Measurements from ENCODE around the gene OSBPL3. TPM values are rescaled to one million over a fixed set of nuclear protein-coding genes. Genes with fewer than 3 reads are reported as not detected.

The OSBPL3 gene
- total RNA-seq, 4 donors from 2014 or later, result 1.2 to 9.0 (median 3.5) TPM

DNA sequence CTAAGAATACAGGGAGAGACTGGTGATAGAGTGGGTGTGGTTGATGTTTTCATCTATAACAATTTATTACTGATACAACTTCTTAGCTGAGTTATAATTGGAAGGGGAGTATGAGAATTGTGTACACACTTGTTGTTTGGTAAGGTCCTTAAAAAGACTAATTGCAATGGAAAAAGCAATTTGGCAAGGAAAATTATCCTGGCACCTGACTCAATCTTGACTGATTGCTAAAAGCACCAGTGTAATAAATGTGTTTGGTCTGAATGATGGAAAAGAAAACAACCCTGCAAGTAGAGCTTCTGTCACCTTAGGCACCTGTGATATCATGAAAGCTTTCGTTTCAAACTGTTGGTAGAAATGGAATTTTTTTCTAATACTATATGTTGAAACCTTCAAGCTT lies 216.0 kb downstream of the OSBPL3 start:
- H3K4me1 ChIP-seq, result no peaks in the 10 kb centered on the region
- intact Hi-C loops (cut with DNase I; ENCODE audit: low total_unique reads), result no loop called here
- DNase-seq, result no peak

DNA sequence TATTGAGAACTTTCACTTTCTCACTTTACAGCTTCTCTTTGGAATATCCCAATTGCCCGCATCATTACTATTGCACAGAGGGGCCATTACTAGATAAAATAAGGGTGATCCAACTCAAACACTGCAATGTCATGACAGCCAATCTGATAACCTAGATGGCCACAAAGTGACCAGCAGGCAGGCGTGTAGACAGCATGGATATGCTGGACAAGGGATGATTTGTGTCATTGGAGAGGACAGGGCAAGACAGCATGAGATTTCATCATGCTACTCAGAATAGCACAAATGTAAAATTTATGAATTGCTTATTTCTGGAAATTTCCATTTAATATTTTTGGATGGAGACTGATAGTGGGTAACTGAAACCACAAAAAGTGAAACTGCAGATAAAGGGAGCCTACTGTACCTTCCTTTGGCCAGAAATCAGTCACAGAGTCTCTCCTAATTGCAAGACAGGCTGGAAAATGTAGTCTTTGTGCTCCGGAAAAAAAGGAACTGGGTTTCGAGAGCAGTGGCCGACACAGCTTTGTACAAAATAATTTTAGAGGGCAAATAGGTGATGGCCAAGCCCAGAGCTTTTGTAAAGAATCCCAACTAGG lies 216.6 kb downstream of the OSBPL3 start:
- H3K4me3 ChIP-seq, result no peak overlapping the region
- no peak overlapping the region for H3K27ac ChIP-seq
- H3K36me3 ChIP-seq, result no peaks in the 10 kb centered on the region
- no peak for DNase-seq
- intact Hi-C loops (cut with DNase I; ENCODE audit: low total_unique reads), result no loop called here
- H3K9me3 ChIP-seq, result no peaks in the 10 kb centered on the region
- no peaks in the 10 kb centered on the region for H3K4me1 ChIP-seq
- no peaks in the 10 kb centered on the region for H3K27me3 ChIP-seq
- TF ChIP-seq CTCF (IDR thresholded peaks at IDR 0.05), result no peak
- no peak for TF ChIP-seq POLR2A (IDR thresholded peaks at IDR 0.05)

More for the DNA sequence above, 216.0 kb downstream of the OSBPL3 start:
- Histone ChIP-seq H3K4me3 (no peak overlapping the region), H3K27me3 (no peaks in the 10 kb centered on the region), H3K36me3 (no peaks in the 10 kb centered on the region), H3K9me3 (no peaks in the 10 kb centered on the region), H3K27ac (no peak overlapping the region)
- no peak for TF ChIP-seq POLR2A (IDR thresholded peaks at IDR 0.05)
- TF ChIP-seq CTCF (IDR thresholded peaks at IDR 0.05), result no peak

DNA sequence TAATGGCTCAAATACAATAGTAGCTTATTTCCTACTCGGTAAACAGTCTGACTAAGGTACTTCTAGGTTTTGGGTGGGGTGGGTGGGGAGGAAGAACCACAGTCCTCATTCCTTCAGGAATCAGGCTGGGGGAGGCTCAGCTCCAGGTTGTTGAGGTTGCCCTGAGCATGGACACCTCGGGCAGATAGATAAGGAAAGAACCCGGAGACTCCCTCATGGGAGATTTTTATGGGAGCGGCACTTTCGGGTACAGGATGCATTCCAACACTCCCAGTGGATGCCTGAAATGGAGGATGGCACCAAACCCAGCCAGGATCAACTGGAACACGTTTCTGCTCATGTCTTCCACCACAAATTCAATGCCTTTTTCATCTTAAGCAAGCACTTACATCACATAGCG lies 217.2 kb downstream of the OSBPL3 start:
- no peaks in the 10 kb centered on the region for H3K9me3 ChIP-seq
- intact Hi-C loops (cut with DNase I; ENCODE audit: low total_unique reads), result no loop called here
- H3K4me1 ChIP-seq, result no peaks in the 10 kb centered on the region
- H3K4me3 ChIP-seq, result no peak overlapping the region
- no peak overlapping the region for H3K27ac ChIP-seq
- no peaks in the 10 kb centered on the region for H3K36me3 ChIP-seq
- no peak for DNase-seq
- H3K27me3 ChIP-seq, result no peaks in the 10 kb centered on the region
- TF ChIP-seq POLR2A (IDR thresholded peaks at IDR 0.05), result no peak
- no peak for TF ChIP-seq CTCF (IDR thresholded peaks at IDR 0.05)

- H3K27ac ChIP-seq, result no peak overlapping the region
- H3K4me1 ChIP-seq, result no peaks in the 10 kb centered on the region
- no peak overlapping the region for H3K4me3 ChIP-seq
- no peak for DNase-seq
- no peaks in the 10 kb centered on the region for H3K27me3 ChIP-seq
- TF ChIP-seq CTCF (IDR thresholded peaks at IDR 0.05) (no peak), POLR2A (IDR thresholded peaks at IDR 0.05) (no peak)
- intact Hi-C loops (cut with DNase I; ENCODE audit: low total_unique reads), result no loop called here
- no peaks in the 10 kb centered on the region for H3K36me3 ChIP-seq
- no peaks in the 10 kb centered on the region for H3K9me3 ChIP-seq
Measured at GRCh38 chr7:24760968-24761367, 219.0 kb downstream of the OSBPL3 start.

- Histone ChIP-seq H3K27ac (peak within 1 kb of the TSS; percentile 91 to 93), H3K27me3 (no peaks in the 10 kb centered on the region), H3K36me3 (no peaks in the 10 kb centered on the region), H3K4me3 (peak within 1 kb of the TSS; percentile 71 to 77), H3K4me1 (no peaks in the 10 kb centered on the region), H3K9me3 (no peaks in the 10 kb centered on the region)
- peak; percentile 49 to 73 for DNase-seq
- intact Hi-C loops (cut with DNase I; ENCODE audit: low total_unique reads), result no loop called here
- no peak for TF ChIP-seq POLR2A (IDR thresholded peaks at IDR 0.05)
- no peak for TF ChIP-seq CTCF (IDR thresholded peaks at IDR 0.05)
Measured at GRCh38 chr7:24757353-24758275, 222.4 kb downstream of the OSBPL3 start, which contains the start of gene GSDME. GSDME (minus strand) TSS chr7:24757464; CDS start chr7:24749774, 7,690 bp downstream.

Measured in uterus (tissue), 4 donors.